Activated effector memory CD4-positive, alpha-beta T cell treated with Interleukin-2 at 50 U/mL for 16 hours (primary cell): ENCODE results near the gene UGT1A8.

ENCODE experiments used
- DNase-seq: peaks from one replicate; pipeline ENCODE4 v3.0.0-alpha.2; 2020

The UGT1A8 gene

GRCh38 chr2:233803292-233803911 lies 186.0 kb downstream of the UGT1A8 start:
- no peak for DNase-seq

GRCh38 chr2:233803994-233804393 lies 186.6 kb downstream of the UGT1A8 start:
- DNase-seq: no peak

GRCh38 chr2:233807215-233807865 lies 189.9 kb downstream of the UGT1A8 start:
- DNase-seq: no peak

GRCh38 chr2:233807966-233808935 lies 190.8 kb downstream of the UGT1A8 start:
- no peak for DNase-seq

GRCh38 chr2:233810385-233810784 lies 193.0 kb downstream of the UGT1A8 start:
- no peak for DNase-seq

- DNase-seq: no peak
Observed at GRCh38 chr2:233811087-233811486, 193.7 kb downstream of the UGT1A8 start.

GRCh38 chr2:233811732-233812131 lies 194.3 kb downstream of the UGT1A8 start:
- no peak for DNase-seq

- DNase-seq: no peak
Observed at GRCh38 chr2:233813236-233814055, 196.0 kb downstream of the UGT1A8 start.

- no peak for DNase-seq
Observed at GRCh38 chr2:233814056-233814835, 196.8 kb downstream of the UGT1A8 start.

- no peak for DNase-seq
Observed at GRCh38 chr2:233815861-233816260, 198.4 kb downstream of the UGT1A8 start.

- no peak for DNase-seq
Observed at GRCh38 chr2:233816334-233816733, 198.9 kb downstream of the UGT1A8 start.

GRCh38 chr2:233816771-233817170 lies 199.3 kb downstream of the UGT1A8 start:
- DNase-seq: no peak

GRCh38 chr2:233817361-233817911 lies 200.0 kb downstream of the UGT1A8 start:
- no peak for DNase-seq

- no peak for DNase-seq
Observed at GRCh38 chr2:233817995-233818638, 200.7 kb downstream of the UGT1A8 start.

- no peak for DNase-seq
Observed at GRCh38 chr2:233818639-233819621, 201.5 kb downstream of the UGT1A8 start.

GRCh38 chr2:233819884-233820773 lies 202.7 kb downstream of the UGT1A8 start:
- DNase-seq: no peak

GRCh38 chr2:233820774-233821105 lies 203.3 kb downstream of the UGT1A8 start:
- DNase-seq: no peak

GRCh38 chr2:233821196-233821595 lies 203.8 kb downstream of the UGT1A8 start:
- DNase-seq: no peak

- no peak for DNase-seq
Observed at GRCh38 chr2:233821709-233822100, 204.3 kb downstream of the UGT1A8 start.
